Measurements from ENCODE around the gene LCE2A. TPM values are rescaled to one million over a fixed set of nuclear protein-coding genes. Genes with fewer than 3 reads are reported as not detected.

Gene LCE2A
- total RNA-seq, 1 donor from 2014 or later = not detected

DNA sequence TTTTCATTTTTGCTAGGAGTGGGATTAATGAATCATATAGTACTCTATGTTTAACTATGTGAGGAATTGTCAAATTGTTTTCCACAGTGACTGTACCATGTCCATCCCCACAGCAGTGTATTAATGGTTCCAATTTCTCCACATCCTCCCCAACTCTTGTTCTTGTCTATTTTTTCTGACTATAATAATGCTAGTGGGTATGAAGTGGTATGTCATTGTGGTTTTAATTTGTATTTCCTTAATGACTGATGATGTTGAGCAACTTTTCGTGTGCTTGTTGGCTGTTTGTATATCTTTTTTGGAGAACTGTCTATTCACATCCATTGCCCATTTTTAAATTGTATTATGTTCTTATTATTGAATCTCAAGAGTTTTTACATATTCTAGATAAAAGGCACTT lies 49.7 kb downstream of the LCE2A start:
- H3K4me1 ChIP-seq = no peaks in the 10 kb centered on the region
- H3K9me3 ChIP-seq (ENCODE audit: low read depth) = peaks cover 41% of the 10 kb centered on the region
- H3K4me1 Mint-ChIP-seq = no peaks in the 10 kb centered on the region
- no peak overlapping the region for H2AFZ ChIP-seq (replicated peaks)
- no peaks in the 10 kb centered on the region for H3K27me3 Mint-ChIP-seq (ENCODE audit: insufficient read depth, low read depth)
- no peak overlapping the region for H3K4me2 ChIP-seq
- H3K36me3 Mint-ChIP-seq = no peaks in the 10 kb centered on the region
- H3K79me2 ChIP-seq (ENCODE audit: low read depth) = no peaks in the 10 kb centered on the region
- H3K27me3 ChIP-seq = no peaks in the 10 kb centered on the region
- H3K4me3 ChIP-seq = no peak overlapping the region
- no peak overlapping the region for H3K27ac ChIP-seq
- TF ChIP-seq, protein P1, sequence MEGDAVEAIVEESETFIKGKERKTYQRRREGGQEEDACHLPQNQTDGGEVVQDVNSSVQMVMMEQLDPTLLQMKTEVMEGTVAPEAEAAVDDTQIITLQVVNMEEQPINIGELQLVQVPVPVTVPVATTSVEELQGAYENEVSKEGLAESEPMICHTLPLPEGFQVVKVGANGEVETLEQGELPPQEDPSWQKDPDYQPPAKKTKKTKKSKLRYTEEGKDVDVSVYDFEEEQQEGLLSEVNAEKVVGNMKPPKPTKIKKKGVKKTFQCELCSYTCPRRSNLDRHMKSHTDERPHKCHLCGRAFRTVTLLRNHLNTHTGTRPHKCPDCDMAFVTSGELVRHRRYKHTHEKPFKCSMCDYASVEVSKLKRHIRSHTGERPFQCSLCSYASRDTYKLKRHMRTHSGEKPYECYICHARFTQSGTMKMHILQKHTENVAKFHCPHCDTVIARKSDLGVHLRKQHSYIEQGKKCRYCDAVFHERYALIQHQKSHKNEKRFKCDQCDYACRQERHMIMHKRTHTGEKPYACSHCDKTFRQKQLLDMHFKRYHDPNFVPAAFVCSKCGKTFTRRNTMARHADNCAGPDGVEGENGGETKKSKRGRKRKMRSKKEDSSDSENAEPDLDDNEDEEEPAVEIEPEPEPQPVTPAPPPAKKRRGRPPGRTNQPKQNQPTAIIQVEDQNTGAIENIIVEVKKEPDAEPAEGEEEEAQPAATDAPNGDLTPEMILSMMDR (IDR thresholded peaks at IDR 0.05) = no peak
- TF ChIP-seq EZH2 (IDR thresholded peaks at IDR 0.05) (no peak), EZH2phosphoT487 (IDR thresholded peaks at IDR 0.05) (no peak)
- peaks cover 20% of the 10 kb centered on the region for H3K9me3 Mint-ChIP-seq
- no peak for DNase-seq (ENCODE audit: low spot score)
- H3K27ac Mint-ChIP-seq = no peak overlapping the region
- H3K36me3 ChIP-seq = no peaks in the 10 kb centered on the region
- no peak overlapping the region for H3K4me3 Mint-ChIP-seq
- H3K9ac ChIP-seq = no peak overlapping the region
- H4K20me1 ChIP-seq (ENCODE audit: low read depth) = no peaks in the 10 kb centered on the region
- no peaks in the 10 kb centered on the region for H3F3A ChIP-seq (ENCODE audit: low read depth)

Other genes with a start within 250 kb of the LCE2A start
- gene LCE5A, start 187.5 kb upstream of the LCE2A start, total RNA-seq (ENCODE audit: low replicate concordance) = not detected in 2 replicates
- gene CRCT1, start 183.9 kb upstream of the LCE2A start, total RNA-seq (ENCODE audit: low replicate concordance) = not detected in 2 replicates
- not detected in 2 replicates for gene LCE3E, start 131.6 kb upstream of the LCE2A start, total RNA-seq (ENCODE audit: low replicate concordance)
- gene LCE3D, start 117.8 kb upstream of the LCE2A start, total RNA-seq (ENCODE audit: low replicate concordance) = not detected in 2 replicates
- not detected in 2 replicates for gene LCE3C, start 98.1 kb upstream of the LCE2A start, total RNA-seq (ENCODE audit: low replicate concordance)
- gene LCE3B, start 84.5 kb upstream of the LCE2A start, total RNA-seq (ENCODE audit: low replicate concordance) = not detected in 2 replicates
- gene LCE3A, start 75.2 kb upstream of the LCE2A start, total RNA-seq (ENCODE audit: low replicate concordance) = not detected in 2 replicates
- gene LCE2D, start 35.0 kb upstream of the LCE2A start, total RNA-seq (ENCODE audit: low replicate concordance) = not detected in 2 replicates
- not detected in 2 replicates for gene LCE2C, start 23.1 kb upstream of the LCE2A start, total RNA-seq (ENCODE audit: low replicate concordance)
- gene LCE2B, start 12.2 kb upstream of the LCE2A start, total RNA-seq (ENCODE audit: low replicate concordance) = not detected in 2 replicates
- gene LCE4A, start 9.8 kb downstream of the LCE2A start, total RNA-seq (ENCODE audit: low replicate concordance) = not detected in 2 replicates
- not detected in 2 replicates for gene KPRP, start 59.7 kb downstream of the LCE2A start, total RNA-seq (ENCODE audit: low replicate concordance)
- gene LCE1F, start 76.8 kb downstream of the LCE2A start, total RNA-seq (ENCODE audit: low replicate concordance) = not detected in 2 replicates
- not detected in 2 replicates for gene LCE1E, start 87.9 kb downstream of the LCE2A start, total RNA-seq (ENCODE audit: low replicate concordance)
- gene LCE1D, start 98.4 kb downstream of the LCE2A start, total RNA-seq (ENCODE audit: low replicate concordance) = not detected in 2 replicates
- not detected in 2 replicates for gene LCE1C, start 108.3 kb downstream of the LCE2A start, total RNA-seq (ENCODE audit: low replicate concordance)
- gene LCE1B, start 113.6 kb downstream of the LCE2A start, total RNA-seq (ENCODE audit: low replicate concordance) = not detected in 2 replicates
- gene LCE1A, start 129.1 kb downstream of the LCE2A start, total RNA-seq (ENCODE audit: low replicate concordance) = not detected in 2 replicates
- gene LCE6A, start 144.5 kb downstream of the LCE2A start, total RNA-seq (ENCODE audit: low replicate concordance) = not detected in 2 replicates
- gene LCE7A, start 161.7 kb downstream of the LCE2A start, total RNA-seq (ENCODE audit: low replicate concordance) = not detected in 2 replicates
- not detected in 2 replicates for gene SMCP, start 180.0 kb downstream of the LCE2A start, total RNA-seq (ENCODE audit: low replicate concordance)
- not detected in 2 replicates for gene IVL, start 210.2 kb downstream of the LCE2A start, total RNA-seq (ENCODE audit: low replicate concordance)
- gene SPRR5, start 248.9 kb downstream of the LCE2A start, total RNA-seq (ENCODE audit: low replicate concordance) = not detected in 2 replicates

All from neural progenitor cell (in vitro differentiated cells).